Left cardiac atrium (tissue), 4 donors: ENCODE results near the gene LHFPL2. TPM values are rescaled to one million over a fixed set of nuclear protein-coding genes. Genes with fewer than 3 reads are reported as not detected.
"Not testable (repeated sequence)": the region's sequence is repeated elsewhere in the genome, so short reads cannot be mapped to it uniquely, and the experiment has no call there.

Source experiments
- ATAC-seq, 2 donors: fragments of 200-7000 bp; cut with Tn5 transposase; one replicate each; pipeline ENCODE4 v1.9.1; 2020; ENCODE audit warnings: mild to moderate bottlenecking in 2 of 2, moderate library complexity in 2 of 2
- DNase-seq: peaks from one replicate; pipeline ENCODE4 v3.0.0-alpha.2; 2020
- intact Hi-C, 2 donors: fragments of 100-400 bp; cut with DNase I; formaldehyde crosslinking; loops; one replicate each; pipeline versions ENCODE4 v1.14.1 to v1.15.1; 2022 to 2023
- long read RNA-seq: library from polyadenylated mRNA; unstranded; transcript quantifications from one replicate; pipeline ENCODE4 v2.0.0, GENCODE V29; 2021
- total RNA-seq, 2 donors: library from RNA; stranded (reverse); fragmentation: NEBNext Ultra II Directional; extraction: Animal tissue kit (Norgen Biotek cat#: 25700); gene quantifications; one replicate each; pipeline ENCODE4 v1.2.1, GENCODE V29; 2021
- donor health status: DM: no; HTN: yes; CAD: no.
- donor health status: DM: no; HTN: yes; CAD: no; lungs with severe emphysema.
- donor health status: DM: yes; HTN: yes; CAD: no.
- donor health status: Dilated cardiomyopathy.

The LHFPL2 gene, protein sequence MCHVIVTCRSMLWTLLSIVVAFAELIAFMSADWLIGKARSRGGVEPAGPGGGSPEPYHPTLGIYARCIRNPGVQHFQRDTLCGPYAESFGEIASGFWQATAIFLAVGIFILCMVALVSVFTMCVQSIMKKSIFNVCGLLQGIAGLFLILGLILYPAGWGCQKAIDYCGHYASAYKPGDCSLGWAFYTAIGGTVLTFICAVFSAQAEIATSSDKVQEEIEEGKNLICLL
- 10 to 100 TPM; 12.5 to 23.9 TPM for total RNA-seq
- long read RNA-seq, full-length matches to known transcripts: 7 of 12 reads
- long read RNA-seq, partial matches to known transcripts: 4 of 12 reads
- long read RNA-seq, other reads (novel, unspliced or antisense): 1 of 12 reads

- ATAC-seq (peak; percentile 89 to 91), DNase-seq (peak; percentile 87)
- intact Hi-C loops: loop anchor here in 1 of 2 donors (10.0 kb wide), 1 partner anchor 104 kb away; no protein-coding TSS in a partner anchor
Observed at GRCh38 chr5:78648359-78649210, at the start of gene LHFPL2. TSS of gene LHFPL2 (minus strand) at chr5:78648772. CDS start at chr5:78510213, 138,559 bp downstream.

GRCh38 chr5:78696637-78697036 lies 48.1 kb upstream of the LHFPL2 start:
- no peak for ATAC-seq
- no peak for DNase-seq
- intact Hi-C loops: no loop called here

DNA sequence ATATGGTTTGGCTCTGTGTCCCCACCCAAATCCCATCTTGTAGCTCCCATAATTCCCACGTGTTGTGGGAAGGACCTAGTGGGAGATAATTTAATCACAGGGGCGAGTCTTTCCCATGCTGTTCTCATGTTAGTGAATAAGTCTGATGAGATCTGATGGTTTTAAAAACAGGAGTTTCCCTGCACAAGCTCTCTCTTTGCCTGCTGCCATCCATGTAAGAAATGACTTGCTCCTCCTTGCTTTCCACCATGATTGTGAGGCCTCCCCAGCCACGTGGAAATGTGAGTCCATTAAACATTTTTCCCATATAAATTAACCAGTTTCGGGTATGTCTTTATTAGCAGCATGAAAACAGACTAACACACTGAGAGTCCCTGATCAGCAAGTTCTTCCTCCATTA lies 47.5 kb upstream of the LHFPL2 start:
- intact Hi-C loops, DNase-seq, ATAC-seq: not testable (repeated sequence)

DNA sequence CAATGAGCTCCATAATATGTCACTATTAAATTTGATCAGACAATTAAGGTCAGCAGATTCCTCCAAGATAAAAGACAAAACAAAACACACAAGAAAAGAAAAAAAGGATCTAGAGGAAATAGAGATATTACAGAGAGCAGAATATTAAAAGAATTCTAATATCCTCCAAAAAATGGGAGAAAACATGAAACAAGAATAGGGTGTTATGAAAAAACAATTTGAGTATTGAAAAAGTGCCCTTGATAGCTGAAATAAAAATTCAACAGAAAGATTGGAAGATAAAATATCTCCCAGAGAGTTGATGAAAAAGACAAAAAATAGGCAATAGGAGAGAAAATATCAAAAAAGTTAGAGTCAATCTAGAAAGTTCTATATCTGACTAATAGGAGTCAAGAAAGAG lies 44.8 kb upstream of the LHFPL2 start:
- no peak for DNase-seq
- ATAC-seq: no peak
- intact Hi-C loops: no loop called here

GRCh38 chr5:78691084-78691960 lies 42.8 kb upstream of the LHFPL2 start:
- no peak for ATAC-seq
- DNase-seq: no peak
- intact Hi-C loops: no loop called here

GRCh38 chr5:78690253-78690972 lies 41.8 kb upstream of the LHFPL2 start:
- ATAC-seq (no peak), DNase-seq (no peak)
- intact Hi-C loops: no loop called here

- ATAC-seq (no peak), DNase-seq (no peak)
- intact Hi-C loops: no loop called here
Observed at GRCh38 chr5:78689540-78690252, 41.1 kb upstream of the LHFPL2 start.

- DNase-seq, ATAC-seq, intact Hi-C loops: not testable (repeated sequence)
Observed at GRCh38 chr5:78687514-78687913, 38.9 kb upstream of the LHFPL2 start.

GRCh38 chr5:78683905-78684304 lies 35.3 kb upstream of the LHFPL2 start:
- DNase-seq, ATAC-seq, intact Hi-C loops: not testable (repeated sequence)

GRCh38 chr5:78679905-78680304 lies 31.3 kb upstream of the LHFPL2 start:
- no peak for ATAC-seq
- no peak for DNase-seq
- intact Hi-C loops: no loop called here

- intact Hi-C loops: no loop called here
- DNase-seq (peak; percentile 78), ATAC-seq (peak; percentile 91 to 92)
Observed at GRCh38 chr5:78677777-78678668, 29.5 kb upstream of the LHFPL2 start.

- ATAC-seq (no peak), DNase-seq (no peak)
- intact Hi-C loops: no loop called here
Observed at GRCh38 chr5:78675956-78676730, 27.6 kb upstream of the LHFPL2 start.

GRCh38 chr5:78673827-78674226 lies 25.3 kb upstream of the LHFPL2 start:
- intact Hi-C loops, ATAC-seq: not testable (repeated sequence)

GRCh38 chr5:78672154-78672553 lies 23.6 kb upstream of the LHFPL2 start:
- ATAC-seq: no peak
- intact Hi-C loops: no loop called here
- no peak for DNase-seq

More at GRCh38 chr5:78673827-78674226, 25.3 kb upstream of the LHFPL2 start:
- not testable (repeated sequence) for DNase-seq

GRCh38 chr5:78671609-78672008 lies 23.0 kb upstream of the LHFPL2 start:
- intact Hi-C loops: no loop called here
- ATAC-seq: no peak
- no peak for DNase-seq

- intact Hi-C loops: no loop called here
- DNase-seq (no peak), ATAC-seq (no peak)
Observed at GRCh38 chr5:78670701-78671269, 22.2 kb upstream of the LHFPL2 start.
